ENCODE data around the gene OR4M1.
"Not testable (repeated sequence)": the region's sequence is repeated elsewhere in the genome, so short reads cannot be mapped to it uniquely, and the experiment has no call there.

The OR4M1 gene

GRCh38 chr14:19823178-19823577 is 49.9 kb downstream of the OR4M1 start:
- DNase-seq (ENCODE audit: low read depth), result no peak

- no peak for DNase-seq (ENCODE audit: low read depth)
These were observed 50.5 kb downstream of the OR4M1 start for GRCh38 chr14:19823765-19824164.

GRCh38 chr14:19827626-19828244 is 54.4 kb downstream of the OR4M1 start:
- not testable (repeated sequence) for DNase-seq (ENCODE audit: low read depth)

- no peak for DNase-seq (ENCODE audit: low read depth)
These were observed 55.0 kb downstream of the OR4M1 start for GRCh38 chr14:19828314-19828713.
